B cell (primary cell): ENCODE results near the gene TSPAN1. TPM values are rescaled to one million over a fixed set of nuclear protein-coding genes. Genes with fewer than 3 reads are reported as not detected.

Experiments
- ATAC-seq: fragments of 200-7000 bp; cut with Tn5 transposase; one replicate; pipeline ENCODE4 v1.10.0; 2021; ENCODE audit warnings: low read depth, mild to moderate bottlenecking, moderate number of reproducible peaks, moderate library complexity
- CTCF ChIA-PET: fragments of 350-600 bp; sonication (Branson Sonifier 250); formaldehyde crosslinking; loops from one replicate; lab custom pipeline; 2021; ENCODE audit warnings: antibody characterized with exemption, inconsistent platforms; lab: Charles Lee
- POLR2A ChIA-PET: fragments of 350-600 bp; sonication (Branson Sonifier 250); formaldehyde crosslinking; loops from one replicate; lab custom pipeline; 2021; ENCODE audit warnings: antibody characterized with exemption; lab: Charles Lee
- DNase-seq: peaks from one replicate; pipeline ENCODE4 v3.0.0; 2013
- H2AFZ ChIP-seq: 2 replicates; pipeline ENCODE4 v1.6.1; 2012; ENCODE audit warnings: mild to moderate bottlenecking, low read depth, low read length; ENCODE audit not compliant: insufficient read depth, poor library complexity, severe bottlenecking
- H3K27ac ChIP-seq, 2 donors: 1 replicate in 1 of 2; 2 replicates in 1 of 2; pipeline ENCODE4 v1.5.1; 2012 to 2013; ENCODE audit warnings: low read length in 2 of 2, mild to moderate bottlenecking in 2 of 2, moderate library complexity in 1 of 2
- H3K27me3 ChIP-seq, 4 experiments: fragments of 200-600 bp in 1 of 4; sonication (generic) in 1 of 4; replicated peaks in 1 of 4; 1 replicate in 2 of 4; 2 replicates in 2 of 4; pipeline versions ENCODE4 v1.6.1 to v1.7.0; 2013 to 2016; ENCODE audit warnings: low read length in 3 of 4, mild to moderate bottlenecking in 2 of 4, mixed read lengths in 1 of 4, moderate library complexity in 1 of 4; ENCODE audit not compliant: insufficient read depth in 4 of 4, control insufficient read depth in 3 of 4; ENCODE audit errors: control extremely low read depth in 1 of 4
- H3K36me3 ChIP-seq, 2 experiments: replicated peaks in 1 of 2; 1 replicate in 1 of 2; 2 replicates in 1 of 2; pipeline versions ENCODE4 v1.6.1 to v1.7.1; 2013; ENCODE audit warnings: low read length in 1 of 2; ENCODE audit not compliant: insufficient read depth in 2 of 2, control insufficient read depth in 1 of 2; ENCODE audit errors: control extremely low read depth in 1 of 2, extremely low read depth in 1 of 2
- H3K4me1 ChIP-seq, 2 donors: fragments of 200-600 bp in 1 of 2; sonication (generic) in 1 of 2; 1 replicate in 1 of 2; 2 replicates in 1 of 2; pipeline versions ENCODE4 v1.5.1 to v1.6.1; 2013 to 2017; ENCODE audit warnings: low read length in 2 of 2; ENCODE audit not compliant: control insufficient read depth in 2 of 2, insufficient read depth in 2 of 2
- H3K4me2 ChIP-seq: replicated peaks from 2 replicates; pipeline ENCODE3; 2012; ENCODE audit warnings: mild to moderate bottlenecking, low read depth, low read length; ENCODE audit not compliant: poor library complexity, severe bottlenecking
- H3K4me3 ChIP-seq, 5 experiments: fragments of 200-600 bp in 1 of 5; sonication (generic) in 1 of 5; 1 replicate in 3 of 5; 2 replicates in 2 of 5; pipeline versions ENCODE4 v1.5.1 to v1.7.0; 2011 to 2016; ENCODE audit warnings: low read length in 4 of 5, mild to moderate bottlenecking in 4 of 5, low read depth in 2 of 5, control low read depth in 1 of 5, moderate library complexity in 1 of 5; ENCODE audit not compliant: insufficient read depth in 1 of 5; ENCODE audit errors: control extremely low read depth in 1 of 5, extremely low read depth in 1 of 5
- H3K79me2 ChIP-seq: fragments of 200-600 bp; sonication (generic); one replicate; pipeline ENCODE4 v1.6.0; 2016; ENCODE audit warnings: low read length; ENCODE audit not compliant: control insufficient read depth, insufficient read depth
- H3K9ac ChIP-seq: fragments of 200-600 bp; sonication (generic); 2 replicates; pipeline ENCODE4 v1.6.1; 2017; ENCODE audit warnings: mild to moderate bottlenecking, low read length, moderate library complexity
- H3K9me3 ChIP-seq, 3 donors: one replicate each; pipeline versions ENCODE4 v1.6.1 to v1.7.1; 2013; ENCODE audit warnings: low read length in 2 of 3; ENCODE audit not compliant: control insufficient read depth in 2 of 3, insufficient read depth in 1 of 3; ENCODE audit errors: control extremely low read depth in 1 of 3
- H4K20me1 ChIP-seq: 2 replicates; pipeline ENCODE4 v1.6.0; 2012; ENCODE audit warnings: mild to moderate bottlenecking, low read length; ENCODE audit not compliant: insufficient read depth, control insufficient read depth, poor library complexity, severe bottlenecking
- H3K27ac Mint-ChIP-seq: one replicate; pipeline ENCODE4 v1.8.0; 2021; ENCODE audit warnings: mixed read lengths
- H3K27me3 Mint-ChIP-seq: one replicate; pipeline ENCODE4 v1.8.0; 2021; ENCODE audit warnings: mixed read lengths
- H3K4me1 Mint-ChIP-seq: one replicate; pipeline ENCODE4 v1.8.0; 2021; ENCODE audit warnings: mixed read lengths
- H3K4me3 Mint-ChIP-seq: one replicate; pipeline ENCODE4 v1.8.0; 2021; ENCODE audit warnings: mixed read lengths
- H3K9me3 Mint-ChIP-seq: one replicate; pipeline ENCODE4 v1.8.0; 2022; ENCODE audit warnings: mixed read lengths; ENCODE audit not compliant: insufficient read depth
- CTCF ChIP-seq: fragments of 200-600 bp; IDR thresholded peaks from one replicate; pipeline ENCODE4 v1.8.0; 2022; ENCODE audit warnings: antibody characterized with exemption, mild to moderate bottlenecking
- EZH2 ChIP-seq: IDR thresholded peaks from 2 replicates; pipeline ENCODE4 v1.6.1; 2012; ENCODE audit warnings: borderline replicate concordance, low read depth, mild to moderate bottlenecking, moderate library complexity, low read length; ENCODE audit not compliant: insufficient read depth, poor library complexity, severe bottlenecking
- WGBS: methylation state at CpG from one replicate; pipeline ENCODE4 v1.1.5; 2013; ENCODE audit warnings: missing lambda C conversion rate; ENCODE audit not compliant: insufficient coverage; 5-methylcytosine and 5-hydroxymethylcytosine counted together
- intact Hi-C: fragments of 100-400 bp; cut with micrococcal nuclease; formaldehyde crosslinking; loops from one replicate; pipeline ENCODE4 v1.10.0; 2022
- polyA plus RNA-seq: library from polyadenylated mRNA; depleted of rRNA; stranded (reverse); fragments of >200 nt; gene quantifications from 2 replicates; pipeline ENCODE4 v1.2.3, GENCODE V29; 2012
- total RNA-seq, 2 donors: library from RNA; stranded (reverse); fragments of 120-200 nt in 1 of 2; gene quantifications; 1 replicate in 1 of 2; 2 replicates in 1 of 2; pipeline versions ENCODE4 v1.2.3 to v1.2.4, GENCODE V29; 2013 to 2022

TSPAN1 gene
- total and polyA plus RNA-seq, 2 donors (not counting 1 experiment from before 2014, with no cell fraction given), result not detected

- Mint-ChIP-seq H3K27ac (no peak overlapping the region), H3K9me3 (no peaks in the 10 kb centered on the region), H3K27me3 (peaks cover 27% of the 10 kb centered on the region), H3K4me3 (no peak overlapping the region), H3K4me1 (peaks cover 9% of the 10 kb centered on the region)
- intact Hi-C loops, result no loop called here
- POLR2A ChIA-PET, result no interaction called here
- WGBS, result 100% methylated on average over 2 of the region's 3 CpGs
- no peak overlapping the region for H2AFZ ChIP-seq
- no peaks in the 10 kb centered on the region for H3K79me2 ChIP-seq
- no peak overlapping the region for H3K4me2 ChIP-seq
- H3K4me1 ChIP-seq, result peaks cover 6 to 7% of the 10 kb centered on the region in 2 donors
- no peak overlapping the region for H3K27ac ChIP-seq
- H3K9ac ChIP-seq, result no peak overlapping the region
- ATAC-seq, result no peak
- no peaks in the 10 kb centered on the region for H3K36me3 ChIP-seq
- H3K9me3 ChIP-seq, result no peaks in the 10 kb centered on the region
- no peaks in the 10 kb centered on the region for H4K20me1 ChIP-seq
- no peak for TF ChIP-seq EZH2
- TF ChIP-seq CTCF, result no peak
- H3K27me3 ChIP-seq, result peaks cover 0 to 13% (median 6%) of the 10 kb centered on the region in 4 experiments
- DNase-seq, result no peak
- CTCF ChIA-PET, result interaction anchor here (1.0 kb wide), 1 partner anchor 100 kb away, joined by 3 read pairs; no protein-coding TSS in a partner anchor
- H3K4me3 ChIP-seq, result no peak overlapping the region
These were observed 37.0 kb upstream of the TSPAN1 start for GRCh38 chr1:46137916-46138315.

- Mint-ChIP-seq H3K9me3 (no peaks in the 10 kb centered on the region), H3K27ac (no peak overlapping the region), H3K4me1 (no peaks in the 10 kb centered on the region), H3K27me3 (peaks cover 3% of the 10 kb centered on the region), H3K4me3 (no peak overlapping the region)
- ATAC-seq (no peak), DNase-seq (no peak)
- Histone ChIP-seq H3K4me1 (no peaks in the 10 kb centered on the region), H3K4me2 (no peak overlapping the region), H3K36me3 (no peaks in the 10 kb centered on the region), H3K4me3 (no peak overlapping the region), H3K27ac (no peak overlapping the region), H3K79me2 (no peaks in the 10 kb centered on the region), H3K9ac (no peak overlapping the region), H2AFZ (no peak overlapping the region), H3K9me3 (no peaks in the 10 kb centered on the region), H3K27me3 (no peaks in the 10 kb centered on the region), H4K20me1 (no peaks in the 10 kb centered on the region)
- CTCF ChIA-PET, result no interaction called here
- TF ChIP-seq EZH2 (no peak), CTCF (no peak)
- intact Hi-C loops, result no loop called here
- POLR2A ChIA-PET, result no interaction called here
- WGBS, result 90% methylated on average over 2 of the region's 2 CpGs
These were observed 26.6 kb upstream of the TSPAN1 start for GRCh38 chr1:46148318-46148717.
